ENCODE results near the gene SIPA1. TPM values are rescaled to one million over a fixed set of nuclear protein-coding genes. Genes with fewer than 3 reads are reported as not detected.

Gene SIPA1
- total RNA-seq, 2 experiments from 2014 or later, result 172 to 180 TPM

GRCh38 chr11:65625628-65626342 is 12.1 kb upstream of the SIPA1 start:
- DNase-seq (peak; percentile 68), ATAC-seq (peak; percentile 93)
- ChIA-PET CTCF (interaction anchor here (0.5 to 2.3 kb wide), 17 partner anchors 9 to 259 kb away, joined by 3 to 17 read pairs (median 3); partner anchors contain the start of genes MAP3K11, PCNX3 and SIPA1), POLR2A (interaction anchor here (0.8 to 5.8 kb wide), 6 partner anchors 9 to 126 kb away, joined by 3 to 31 read pairs (median 3); partner anchors contain the start of gene SIPA1)
- intact Hi-C loops (cut with micrococcal nuclease), result no loop called here
- peak; percentile 69 for TF ChIP-seq CTCF (IDR thresholded peaks at IDR 0.05)
- Mint-ChIP-seq H3K27me3 (no peaks in the 10 kb centered on the region), H3K4me1 (ENCODE audit: low read depth) (peaks cover 3% of the 10 kb centered on the region), H3K9me3 (no peaks in the 10 kb centered on the region), H3K4me3 (no peak overlapping the region), H3K27ac (no peak overlapping the region), H3K36me3 (ENCODE audit: low read depth) (peaks cover 34% of the 10 kb centered on the region)

- intact Hi-C loops (cut with micrococcal nuclease), result no loop called here
- ATAC-seq (no peak), DNase-seq (no peak)
- CTCF ChIA-PET, result interaction anchor here (1.2 to 2.3 kb wide), 7 partner anchors 10 to 258 kb away, joined by 3 to 17 read pairs (median 7); partner anchors contain the start of gene SIPA1
- Mint-ChIP-seq H3K4me3 (no peak overlapping the region), H3K27me3 (no peaks in the 10 kb centered on the region), H3K4me1 (ENCODE audit: low read depth) (peaks cover 3% of the 10 kb centered on the region), H3K9me3 (no peaks in the 10 kb centered on the region), H3K36me3 (ENCODE audit: low read depth) (peaks cover 39% of the 10 kb centered on the region), H3K27ac (no peak overlapping the region)
- POLR2A ChIA-PET, result interaction anchor here (1.0 to 5.8 kb wide), 4 partner anchors 10 to 127 kb away, joined by 3 to 31 read pairs (median 4); partner anchors contain the start of gene SIPA1
- TF ChIP-seq CTCF (IDR thresholded peaks at IDR 0.05), result no peak
Observed at GRCh38 chr11:65627202-65627601, 10.7 kb upstream of the SIPA1 start.

- intact Hi-C loops (cut with micrococcal nuclease), result no loop called here
- Mint-ChIP-seq H3K9me3 (no peaks in the 10 kb centered on the region), H3K36me3 (ENCODE audit: low read depth) (peaks cover 29% of the 10 kb centered on the region), H3K4me1 (ENCODE audit: low read depth) (peaks cover 8% of the 10 kb centered on the region), H3K4me3 (no peak overlapping the region), H3K27ac (no peak overlapping the region), H3K27me3 (no peaks in the 10 kb centered on the region)
- ChIA-PET POLR2A (interaction anchor here (0.9 to 5.8 kb wide), 2 partner anchors 10 to 20 kb away, joined by 4 to 31 read pairs; partner anchors contain the start of gene SIPA1), CTCF (no interaction called here)
- no peak for ATAC-seq
- TF ChIP-seq CTCF (IDR thresholded peaks at IDR 0.05), result no peak
- no peak for DNase-seq
Observed at GRCh38 chr11:65629579-65629978, 8.3 kb upstream of the SIPA1 start.

- H3K27me3 Mint-ChIP-seq, result no peaks in the 10 kb centered on the region
- peaks cover 12% of the 10 kb centered on the region for H3K4me1 Mint-ChIP-seq (ENCODE audit: low read depth)
- H3K4me3 Mint-ChIP-seq, result no peak overlapping the region
- no peaks in the 10 kb centered on the region for H3K9me3 Mint-ChIP-seq
- H3K27ac Mint-ChIP-seq, result no peak overlapping the region
- TF ChIP-seq CTCF (IDR thresholded peaks at IDR 0.05), result no peak
- ATAC-seq (no peak), DNase-seq (no peak)
- H3K36me3 Mint-ChIP-seq (ENCODE audit: low read depth), result peaks cover 35% of the 10 kb centered on the region
- ChIA-PET CTCF (interaction anchor here (1.2 kb wide), 1 partner anchor 13 kb away, joined by 3 read pairs; no protein-coding TSS in a partner anchor), POLR2A (interaction anchor here (0.9 to 1.4 kb wide), 2 partner anchors 20 to 22 kb away, joined by 4 to 5 read pairs; no protein-coding TSS in a partner anchor)
- intact Hi-C loops (cut with micrococcal nuclease), result no loop called here
Observed at GRCh38 chr11:65630215-65630614, 7.7 kb upstream of the SIPA1 start.

Measured in activated CD8-positive, alpha-beta T cell treated with anti-CD3 and anti-CD28 coated beads for 36 hours (primary cell).